ENCODE results near the gene IFIT1.
"Not testable (repeated sequence)": the region's sequence is repeated elsewhere in the genome, so short reads cannot be mapped to it uniquely, and the experiment has no call there.

Gene IFIT1

GRCh38 chr10:89368129-89368528 is 24.3 kb upstream of the IFIT1 start:
- DNase-seq, result no peak

- DNase-seq, result peak in 1 of 2 donors; percentile 29
These were observed 23.0 kb upstream of the IFIT1 start for GRCh38 chr10:89369156-89370105.

GRCh38 chr10:89371079-89371478 is 21.3 kb upstream of the IFIT1 start:
- no peak for DNase-seq

GRCh38 chr10:89371987-89372386 is 20.4 kb upstream of the IFIT1 start:
- no peak for DNase-seq

GRCh38 chr10:89373916-89374711 is 18.3 kb upstream of the IFIT1 start:
- DNase-seq, result no peak

- no peak for DNase-seq
These were observed 17.7 kb upstream of the IFIT1 start for GRCh38 chr10:89374713-89375141.

GRCh38 chr10:89377705-89378637 is 14.5 kb upstream of the IFIT1 start, which contains the start of gene IFIT1B:
Gene IFIT1B, plus strand, starts transcription at chr10:89378056. Its CDS starts 80 bp downstream, at chr10:89378136.
- no peak for DNase-seq

- no peak for DNase-seq
These were observed 13.3 kb upstream of the IFIT1 start for GRCh38 chr10:89379103-89379502.

GRCh38 chr10:89382757-89383156 is 9.7 kb upstream of the IFIT1 start:
- no peak for DNase-seq

GRCh38 chr10:89384474-89385340 is 7.7 kb upstream of the IFIT1 start:
- no peak for DNase-seq

GRCh38 chr10:89388806-89389205 is 3.6 kb upstream of the IFIT1 start:
- DNase-seq, result no peak

- peak in 1 of 2 donors; percentile 37 for DNase-seq
These were observed 3.2 kb upstream of the IFIT1 start for GRCh38 chr10:89389254-89389653.

GRCh38 chr10:89390476-89391225 is 1.8 kb upstream of the IFIT1 start:
- no peak for DNase-seq

GRCh38 chr10:89391226-89391576 is 1.2 kb upstream of the IFIT1 start:
- DNase-seq, result not testable (repeated sequence)

- DNase-seq, result no peak
These were observed 551 bp downstream of the IFIT1 start for GRCh38 chr10:89392974-89393373.

- DNase-seq, result no peak
These were observed 1.5 kb downstream of the IFIT1 start for GRCh38 chr10:89393898-89394297.

- no peak for DNase-seq
These were observed 2.7 kb downstream of the IFIT1 start for GRCh38 chr10:89395141-89395540.

- DNase-seq, result no peak
These were observed 5.8 kb downstream of the IFIT1 start for GRCh38 chr10:89398003-89398749.

GRCh38 chr10:89399956-89400355 is 7.5 kb downstream of the IFIT1 start:
- no peak for DNase-seq

- no peak for DNase-seq
These were observed 10.6 kb downstream of the IFIT1 start for GRCh38 chr10:89403043-89403442.
